ENCODE results near the gene CUL3. TPM values are rescaled to one million over a fixed set of nuclear protein-coding genes. Genes with fewer than 3 reads are reported as not detected.

Gene CUL3
- total RNA-seq, 1 donor from 2014 or later: 95.5 TPM

DNA sequence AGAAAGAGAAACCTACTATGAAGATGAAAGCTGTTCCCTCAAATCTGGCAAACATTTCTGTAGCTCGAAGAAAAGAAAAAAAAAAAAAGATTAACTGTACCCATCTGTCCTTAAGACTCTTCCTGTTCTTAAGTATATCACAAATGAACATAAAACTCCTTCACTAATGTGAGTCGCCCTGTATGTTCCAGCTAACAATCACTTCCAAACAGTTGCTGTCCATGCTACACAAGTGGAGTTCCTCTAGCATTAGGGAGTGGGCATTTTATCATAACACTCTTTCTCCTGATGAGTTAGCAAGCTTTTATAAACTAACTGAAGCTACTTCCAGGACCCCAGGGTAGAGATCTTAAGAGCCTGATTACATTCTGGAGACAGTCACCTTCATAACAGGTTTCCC is 5.8 kb downstream of the CUL3 start:
- FAIRE-seq (peak; percentile 78), DNase-seq (ENCODE audit: low read depth) (no peak)
- no peak overlapping the region for H3K4me3 ChIP-seq (ENCODE audit: insufficient read depth, low read depth, low read length)
- no peaks in the 10 kb centered on the region for H3K27me3 ChIP-seq (ENCODE audit: insufficient read depth, low read length)
- H3K36me3 ChIP-seq (ENCODE audit: insufficient read depth, low read length): no peaks in the 10 kb centered on the region
- Mint-ChIP-seq H3K9me3 (ENCODE audit: unreplicated experiment) (no peaks in the 10 kb centered on the region), H3K4me3 (ENCODE audit: unreplicated experiment) (no peak overlapping the region), H3K36me3 (ENCODE audit: low read depth, unreplicated experiment) (no peaks in the 10 kb centered on the region), H3K27ac (ENCODE audit: unreplicated experiment) (no peak overlapping the region), H3K27me3 (ENCODE audit: low read depth, unreplicated experiment) (no peaks in the 10 kb centered on the region), H3K4me1 (ENCODE audit: low read depth, unreplicated experiment) (peaks cover 34% of the 10 kb centered on the region)
- no peak overlapping the region for H2AFZ ChIP-seq (ENCODE audit: low read depth, low read length)
- H3K9me3 ChIP-seq (ENCODE audit: insufficient read depth, low read depth, low read length): no peaks in the 10 kb centered on the region
- no peak overlapping the region for H3K27ac ChIP-seq (ENCODE audit: low read depth, low read length)
- H3K4me2 ChIP-seq (ENCODE audit: low read length): peak overlapping the region; percentile 2
- peaks cover 100% of the 10 kb centered on the region for H3K79me2 ChIP-seq (ENCODE audit: insufficient read depth, low read length)
- peaks cover 98% of the 10 kb centered on the region for H4K20me1 ChIP-seq (ENCODE audit: insufficient read depth, low read length)
- TF ChIP-seq, protein P1, sequence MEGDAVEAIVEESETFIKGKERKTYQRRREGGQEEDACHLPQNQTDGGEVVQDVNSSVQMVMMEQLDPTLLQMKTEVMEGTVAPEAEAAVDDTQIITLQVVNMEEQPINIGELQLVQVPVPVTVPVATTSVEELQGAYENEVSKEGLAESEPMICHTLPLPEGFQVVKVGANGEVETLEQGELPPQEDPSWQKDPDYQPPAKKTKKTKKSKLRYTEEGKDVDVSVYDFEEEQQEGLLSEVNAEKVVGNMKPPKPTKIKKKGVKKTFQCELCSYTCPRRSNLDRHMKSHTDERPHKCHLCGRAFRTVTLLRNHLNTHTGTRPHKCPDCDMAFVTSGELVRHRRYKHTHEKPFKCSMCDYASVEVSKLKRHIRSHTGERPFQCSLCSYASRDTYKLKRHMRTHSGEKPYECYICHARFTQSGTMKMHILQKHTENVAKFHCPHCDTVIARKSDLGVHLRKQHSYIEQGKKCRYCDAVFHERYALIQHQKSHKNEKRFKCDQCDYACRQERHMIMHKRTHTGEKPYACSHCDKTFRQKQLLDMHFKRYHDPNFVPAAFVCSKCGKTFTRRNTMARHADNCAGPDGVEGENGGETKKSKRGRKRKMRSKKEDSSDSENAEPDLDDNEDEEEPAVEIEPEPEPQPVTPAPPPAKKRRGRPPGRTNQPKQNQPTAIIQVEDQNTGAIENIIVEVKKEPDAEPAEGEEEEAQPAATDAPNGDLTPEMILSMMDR (IDR thresholded peaks at IDR 0.05; ENCODE audit: insufficient read depth, low read depth, low read length): no peak
- TF ChIP-seq EZH2 (IDR thresholded peaks at IDR 0.05; ENCODE audit: insufficient read depth, low read length): no peak
- H3K9ac ChIP-seq (ENCODE audit: low read length): no peak overlapping the region
- H3K4me1 ChIP-seq (ENCODE audit: insufficient read depth, low read length): peaks cover 4% of the 10 kb centered on the region

DNA sequence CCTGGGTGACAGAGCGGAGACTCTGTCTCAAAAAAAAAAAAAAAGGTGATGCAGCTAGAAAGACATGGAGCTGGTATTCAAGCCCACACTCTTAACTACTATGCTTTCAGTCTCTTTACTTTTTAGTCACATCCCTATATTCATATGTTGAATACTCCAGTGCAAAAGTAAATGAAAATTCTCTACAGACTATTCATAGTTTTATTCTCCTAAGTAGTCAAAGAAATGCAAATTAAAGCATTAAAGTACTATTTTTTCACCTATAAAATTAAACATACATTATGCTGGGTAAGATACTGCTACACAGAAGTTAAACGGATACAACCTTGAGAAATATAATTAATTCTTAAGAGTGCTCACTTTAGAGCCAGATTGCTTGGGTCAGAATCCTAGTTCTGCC is 7.6 kb downstream of the CUL3 start:
- Mint-ChIP-seq H3K27me3 (ENCODE audit: low read depth, unreplicated experiment) (no peaks in the 10 kb centered on the region), H3K4me3 (ENCODE audit: unreplicated experiment) (no peak overlapping the region), H3K27ac (ENCODE audit: unreplicated experiment) (no peak overlapping the region), H3K9me3 (ENCODE audit: unreplicated experiment) (no peaks in the 10 kb centered on the region), H3K4me1 (ENCODE audit: low read depth, unreplicated experiment) (peaks cover 42% of the 10 kb centered on the region), H3K36me3 (ENCODE audit: low read depth, unreplicated experiment) (no peaks in the 10 kb centered on the region)
- no peak overlapping the region for H3K4me2 ChIP-seq (ENCODE audit: low read length)
- peaks cover 100% of the 10 kb centered on the region for H3K79me2 ChIP-seq (ENCODE audit: insufficient read depth, low read length)
- no peak for FAIRE-seq
- H3K9me3 ChIP-seq (ENCODE audit: insufficient read depth, low read depth, low read length): no peaks in the 10 kb centered on the region
- H3K27me3 ChIP-seq (ENCODE audit: insufficient read depth, low read length): no peaks in the 10 kb centered on the region
- no peak for DNase-seq (ENCODE audit: low read depth)
- H3K4me3 ChIP-seq (ENCODE audit: insufficient read depth, low read depth, low read length): no peak overlapping the region
- no peak for TF ChIP-seq EZH2 (IDR thresholded peaks at IDR 0.05; ENCODE audit: insufficient read depth, low read length)
- TF ChIP-seq, protein P1 (IDR thresholded peaks at IDR 0.05; ENCODE audit: insufficient read depth, low read depth, low read length): no peak
- no peak overlapping the region for H3K9ac ChIP-seq (ENCODE audit: low read length)
- H2AFZ ChIP-seq (ENCODE audit: low read depth, low read length): no peak overlapping the region
- H3K27ac ChIP-seq (ENCODE audit: low read depth, low read length): no peak overlapping the region
- H3K36me3 ChIP-seq (ENCODE audit: insufficient read depth, low read length): no peaks in the 10 kb centered on the region
- H4K20me1 ChIP-seq (ENCODE audit: insufficient read depth, low read length): peaks cover 96% of the 10 kb centered on the region
- H3K4me1 ChIP-seq (ENCODE audit: insufficient read depth, low read length): no peaks in the 10 kb centered on the region

DNA sequence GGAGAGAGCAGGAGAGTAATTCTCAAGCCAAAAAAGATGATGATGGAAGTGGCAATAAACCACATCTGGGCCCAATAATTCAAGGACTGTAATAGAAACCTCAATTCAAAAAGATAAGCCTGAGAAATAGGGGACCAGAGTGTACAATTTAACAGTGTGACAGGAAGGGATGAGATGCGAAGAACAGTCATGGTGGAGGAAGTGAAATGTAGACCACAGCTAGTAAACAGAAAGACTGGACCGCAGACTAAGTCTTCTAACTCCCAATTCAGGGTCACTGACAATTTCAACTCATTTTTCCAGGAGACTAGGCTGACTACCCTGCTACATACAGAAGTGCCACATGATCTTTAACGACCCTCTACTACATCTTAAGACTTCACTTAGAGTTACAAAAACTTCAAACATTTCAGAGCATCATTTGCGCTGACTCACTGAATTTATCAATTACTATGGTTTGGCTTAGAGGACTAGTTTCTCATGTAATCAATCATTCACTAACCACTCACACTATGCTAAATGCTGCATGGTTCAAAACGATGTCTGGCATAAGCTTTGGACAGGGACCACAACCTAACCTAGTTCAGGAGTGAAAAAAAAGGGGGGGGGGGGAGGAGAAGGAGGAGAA is 9.0 kb downstream of the CUL3 start:
- H3K27ac Mint-ChIP-seq (ENCODE audit: unreplicated experiment): peak overlapping the region; percentile 63
- H2AFZ ChIP-seq (ENCODE audit: low read depth, low read length): no peak overlapping the region
- H3K9me3 ChIP-seq (ENCODE audit: insufficient read depth, low read depth, low read length): no peaks in the 10 kb centered on the region
- TF ChIP-seq, protein P1 (IDR thresholded peaks at IDR 0.05; ENCODE audit: insufficient read depth, low read depth, low read length): no peak
- no peak for TF ChIP-seq EZH2 (IDR thresholded peaks at IDR 0.05; ENCODE audit: insufficient read depth, low read length)
- peaks cover 39% of the 10 kb centered on the region for H3K4me1 Mint-ChIP-seq (ENCODE audit: low read depth, unreplicated experiment)
- H3K9ac ChIP-seq (ENCODE audit: low read length): no peak overlapping the region
- no peak overlapping the region for H3K4me3 ChIP-seq (ENCODE audit: insufficient read depth, low read depth, low read length)
- no peak overlapping the region for H3K27ac ChIP-seq (ENCODE audit: low read depth, low read length)
- H3K27me3 ChIP-seq (ENCODE audit: insufficient read depth, low read length): no peaks in the 10 kb centered on the region
- H3K36me3 ChIP-seq (ENCODE audit: insufficient read depth, low read length): no peaks in the 10 kb centered on the region
- H3K36me3 Mint-ChIP-seq (ENCODE audit: low read depth, unreplicated experiment): no peaks in the 10 kb centered on the region
- FAIRE-seq (peak; percentile 77), DNase-seq (ENCODE audit: low read depth) (peak; percentile 55)
- no peaks in the 10 kb centered on the region for H3K9me3 Mint-ChIP-seq (ENCODE audit: unreplicated experiment)
- H3K79me2 ChIP-seq (ENCODE audit: insufficient read depth, low read length): peaks cover 100% of the 10 kb centered on the region
- H3K4me2 ChIP-seq (ENCODE audit: low read length): no peak overlapping the region
- H3K4me1 ChIP-seq (ENCODE audit: insufficient read depth, low read length): no peaks in the 10 kb centered on the region
- H3K27me3 Mint-ChIP-seq (ENCODE audit: low read depth, unreplicated experiment): no peaks in the 10 kb centered on the region
- no peak overlapping the region for H3K4me3 Mint-ChIP-seq (ENCODE audit: unreplicated experiment)
- peaks cover 97% of the 10 kb centered on the region for H4K20me1 ChIP-seq (ENCODE audit: insufficient read depth, low read length)

Data from astrocyte (in vitro differentiated cells and primary cell).